Lower lobe of right lung (tissue), 2 donors: ENCODE measurements around the gene BNC1. TPM values are rescaled to one million over a fixed set of nuclear protein-coding genes. Genes with fewer than 3 reads are reported as not detected.
"Not testable (repeated sequence)": the region's sequence is repeated elsewhere in the genome, so short reads cannot be mapped to it uniquely, and the experiment has no call there.

Experiments
- ATAC-seq, 2 donors: fragments of 200-7000 bp; cut with Tn5 transposase; one replicate each; pipeline ENCODE4 v1.9.1; 2020 to 2022; ENCODE audit warnings: mild to moderate bottlenecking in 2 of 2, moderate library complexity in 2 of 2
- DNase-seq: peaks from one replicate; pipeline ENCODE4 v3.0.0-alpha.2; 2020
- H3K27ac ChIP-seq: fragments of 200-600 bp; one replicate; pipeline ENCODE4 v1.8.0; 2022
- H3K27me3 ChIP-seq: fragments of 200-600 bp; one replicate; pipeline ENCODE4 v1.8.0; 2022; ENCODE audit warnings: low read depth
- H3K36me3 ChIP-seq: fragments of 200-600 bp; one replicate; pipeline ENCODE4 v1.8.0; 2022; ENCODE audit warnings: mild to moderate bottlenecking
- H3K4me1 ChIP-seq: fragments of 200-600 bp; one replicate; pipeline ENCODE4 v1.8.0; 2022
- H3K4me3 ChIP-seq: fragments of 200-600 bp; one replicate; pipeline ENCODE4 v1.8.0; 2022; ENCODE audit warnings: mild to moderate bottlenecking
- H3K9me3 ChIP-seq: fragments of 200-600 bp; one replicate; pipeline ENCODE4 v1.8.0; 2022
- CTCF ChIP-seq: fragments of 200-600 bp; IDR thresholded peaks from one replicate; pipeline ENCODE4 v1.8.0; 2022; ENCODE audit warnings: antibody characterized with exemption, mild to moderate bottlenecking
- intact Hi-C: fragments of 100-400 bp; cut with DNase I; formaldehyde crosslinking; loops from one replicate; pipeline ENCODE4 v1.11.0; 2022
- total RNA-seq: library from RNA; stranded (reverse); fragmentation: NEBNext Ultra II Directional; extraction: Animal tissue kit (Norgen Biotek cat#: 25700); gene quantifications from one replicate; pipeline ENCODE4 v1.2.1, GENCODE V29; 2021
- donor health status: DM: no; HTN: yes; CAD: no; lungs with severe emphysema.

Gene BNC1
- total RNA-seq, 1 donor from 2014 or later, result 0.21 TPM

- Histone ChIP-seq H3K27ac (no peak overlapping the region), H3K9me3 (no peaks in the 10 kb centered on the region), H3K4me3 (no peak overlapping the region), H3K36me3 (no peaks in the 10 kb centered on the region), H3K4me1 (no peaks in the 10 kb centered on the region), H3K27me3 (no peaks in the 10 kb centered on the region)
- DNase-seq (no peak), ATAC-seq (no peak)
- TF ChIP-seq CTCF, result no peak
- intact Hi-C loops, result no loop called here
Observed at GRCh38 chr15:83262594-83263315, 21.7 kb downstream of the BNC1 start.

DNA sequence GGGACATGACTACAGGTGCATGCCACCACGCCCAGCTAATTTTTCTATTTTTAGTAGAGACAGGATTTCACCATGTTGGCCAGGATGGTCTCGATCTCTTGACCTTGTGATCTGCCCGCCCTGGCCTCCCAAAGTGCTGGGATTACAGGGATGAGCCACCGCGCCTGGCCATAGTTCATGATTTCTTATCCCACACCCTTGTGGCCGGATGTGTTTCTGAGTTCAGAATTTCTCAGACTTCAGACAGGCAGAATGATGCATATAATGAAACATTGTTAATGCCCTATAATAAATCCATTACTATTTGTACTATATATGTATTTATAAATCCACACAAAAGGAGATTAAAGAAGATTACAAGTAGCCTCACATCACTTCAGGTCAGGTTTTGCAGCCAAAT, 22.3 kb downstream of the BNC1 start:
- DNase-seq, H3K9me3 ChIP-seq, H3K4me1 ChIP-seq, intact Hi-C loops, H3K36me3 ChIP-seq, H3K4me3 ChIP-seq, ATAC-seq, H3K27ac ChIP-seq, H3K27me3 ChIP-seq: not testable (repeated sequence)

- Histone ChIP-seq H3K36me3 (no peaks in the 10 kb centered on the region), H3K27ac (no peak overlapping the region), H3K9me3 (no peaks in the 10 kb centered on the region), H3K4me1 (no peaks in the 10 kb centered on the region), H3K27me3 (peaks cover 15% of the 10 kb centered on the region), H3K4me3 (no peak overlapping the region)
- DNase-seq, result no peak
- no peak for TF ChIP-seq CTCF
- intact Hi-C loops, result no loop called here
- ATAC-seq, result no peak
Observed at GRCh38 chr15:83250781-83251180, 33.7 kb downstream of the BNC1 start.

- no peak for DNase-seq
- TF ChIP-seq CTCF, result no peak
- Histone ChIP-seq H3K4me3 (no peak overlapping the region), H3K9me3 (no peaks in the 10 kb centered on the region), H3K36me3 (no peaks in the 10 kb centered on the region), H3K27me3 (peaks cover 21% of the 10 kb centered on the region), H3K27ac (no peak overlapping the region), H3K4me1 (no peaks in the 10 kb centered on the region)
- no peak for ATAC-seq
- intact Hi-C loops, result no loop called here
Observed at GRCh38 chr15:83249030-83249343, 35.5 kb downstream of the BNC1 start.

- no peaks in the 10 kb centered on the region for H3K9me3 ChIP-seq
- no peaks in the 10 kb centered on the region for H3K4me1 ChIP-seq
- TF ChIP-seq CTCF, result peak; percentile 93
- intact Hi-C loops, result no loop called here
- H3K27ac ChIP-seq, result no peak overlapping the region
- no peak overlapping the region for H3K4me3 ChIP-seq
- ATAC-seq (peak; percentile 74), DNase-seq (no peak)
- H3K27me3 ChIP-seq, result peaks cover 21% of the 10 kb centered on the region
- no peaks in the 10 kb centered on the region for H3K36me3 ChIP-seq
Observed at GRCh38 chr15:83248151-83249029, 36.1 kb downstream of the BNC1 start.

DNA sequence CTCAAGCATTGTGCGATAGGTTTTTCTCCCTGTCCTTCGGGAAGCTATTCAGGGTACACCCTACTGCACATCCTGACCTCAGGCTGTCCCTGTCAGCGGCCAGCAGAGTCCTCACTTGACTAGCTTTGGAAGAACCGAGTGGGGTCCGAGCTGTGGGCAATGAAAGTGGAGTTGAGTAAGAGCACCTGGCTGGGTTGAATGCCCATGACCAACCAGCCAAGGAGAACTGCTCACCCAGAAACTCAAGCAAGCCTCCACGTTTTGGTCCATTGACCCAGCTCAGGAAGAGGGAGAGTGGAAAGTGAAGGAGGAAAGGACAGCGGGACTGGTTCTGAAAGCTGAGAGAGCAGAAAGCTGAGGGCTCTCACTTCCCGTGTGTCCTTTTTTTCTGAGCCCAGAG, 40.8 kb downstream of the BNC1 start:
- H3K4me1 ChIP-seq, result no peaks in the 10 kb centered on the region
- TF ChIP-seq CTCF, result no peak
- no peaks in the 10 kb centered on the region for H3K9me3 ChIP-seq
- peaks cover 21% of the 10 kb centered on the region for H3K27me3 ChIP-seq
- DNase-seq (no peak), ATAC-seq (no peak)
- H3K4me3 ChIP-seq, result no peak overlapping the region
- intact Hi-C loops, result no loop called here
- H3K27ac ChIP-seq, result no peak overlapping the region
- H3K36me3 ChIP-seq, result no peaks in the 10 kb centered on the region
